H1 (cell line): Measurements from ENCODE around the gene PDZRN3. TPM values are rescaled to one million over a fixed set of nuclear protein-coding genes. Genes with fewer than 3 reads are reported as not detected.

Experiments used
- CTCF ChIA-PET: fragments of 300-600 bp; sonication (Branson Sonifier 250); formaldehyde crosslinking; loops from one replicate; lab custom pipeline; 2021; ENCODE audit not compliant: partially characterized antibody; lab: Charles Lee
- POLR2A ChIA-PET: fragments of 300-600 bp; sonication (Branson Sonifier 250); formaldehyde crosslinking; loops from one replicate; lab custom pipeline; 2021; ENCODE audit warnings: inconsistent platforms; ENCODE audit not compliant: partially characterized antibody; lab: Charles Lee
- DNase-seq, 2 experiments: peaks; one replicate each; pipeline versions ENCODE4 v3.0.0 to v3.0.0-alpha.2; 2010 to 2022; ENCODE audit warnings: low spot score in 2 of 2, low read depth in 1 of 2, mixed read lengths in 1 of 2
- FAIRE-seq: peaks from 2 replicates; lab custom pipeline; 2011; peaks lifted over from hg19 to GRCh38; lab: Jason Lieb, UNC
- H2AFZ ChIP-seq: 2 replicates; pipeline ENCODE4 v1.8.1; 2012; ENCODE audit warnings: low read length, inconsistent platforms
- H2AK5ac ChIP-seq: 2 replicates; pipeline ENCODE4 v1.6.1; 2013; ENCODE audit warnings: low read depth, low read length
- H2BK120ac ChIP-seq: replicated peaks from 2 replicates; pipeline ENCODE3; 2013; ENCODE audit warnings: low read depth, low read length, inconsistent platforms
- H2BK12ac ChIP-seq: 2 replicates; pipeline ENCODE4 v1.6.1; 2013; ENCODE audit warnings: low read depth, low read length
- H2BK15ac ChIP-seq: 2 replicates; pipeline ENCODE4 v1.6.1; 2013; ENCODE audit warnings: low read length
- H2BK20ac ChIP-seq: 2 replicates; pipeline ENCODE4 v1.6.1; 2013; ENCODE audit warnings: low read length
- H2BK5ac ChIP-seq: 2 replicates; pipeline ENCODE4 v1.6.1; 2013; ENCODE audit warnings: low read depth, low read length
- H3K14ac ChIP-seq: 2 replicates; pipeline ENCODE4 v1.6.1; 2013; ENCODE audit warnings: inconsistent platforms; ENCODE audit not compliant: insufficient read length
- H3K18ac ChIP-seq: 2 replicates; pipeline ENCODE4 v1.6.1; 2013; ENCODE audit warnings: low read length; ENCODE audit errors: extremely low read depth
- H3K23ac ChIP-seq: 2 replicates; pipeline ENCODE4 v1.6.1; 2013; ENCODE audit warnings: inconsistent platforms; ENCODE audit not compliant: insufficient read length
- H3K23me2 ChIP-seq: 2 replicates; pipeline ENCODE4 v1.6.1; 2013; ENCODE audit warnings: low read depth, low read length
- H3K27ac ChIP-seq: 2 replicates; pipeline ENCODE4 v1.6.1; 2011; ENCODE audit warnings: low read depth, low read length, inconsistent platforms
- H3K27me3 ChIP-seq, 4 experiments: replicated peaks in 1 of 4; 1 replicate in 1 of 4; 2 replicates in 3 of 4; pipeline versions ENCODE4 v1.6.1 to v1.8.1; 2011 to 2013; ENCODE audit warnings: low read length in 3 of 4, mild to moderate bottlenecking in 3 of 4, inconsistent platforms in 2 of 4, mixed read lengths in 2 of 4, moderate library complexity in 1 of 4; ENCODE audit not compliant: control insufficient read depth in 3 of 4, insufficient read depth in 3 of 4; ENCODE audit errors: extremely low read depth in 1 of 4
- H3K36me3 ChIP-seq, 4 experiments: 2 replicates each; pipeline versions ENCODE4 v1.6.1 to v1.8.1; 2011 to 2013; ENCODE audit warnings: mild to moderate bottlenecking in 4 of 4, low read length in 3 of 4, moderate library complexity in 2 of 4, control low read depth in 1 of 4, inconsistent platforms in 1 of 4; ENCODE audit not compliant: insufficient read depth in 4 of 4, control insufficient read depth in 2 of 4
- H3K4ac ChIP-seq: replicated peaks from 2 replicates; pipeline ENCODE3; 2013; ENCODE audit warnings: low read length, low read depth, mixed read lengths, inconsistent platforms; ENCODE audit not compliant: insufficient read length
- H3K4me1 ChIP-seq, 4 experiments: replicated peaks in 1 of 4; 1 replicate in 1 of 4; 2 replicates in 3 of 4; pipeline versions ENCODE4 v1.6.1 to v1.8.1; 2011 to 2013; ENCODE audit warnings: low read length in 3 of 4, inconsistent platforms in 2 of 4, mixed read lengths in 1 of 4; ENCODE audit not compliant: insufficient read depth in 4 of 4, control insufficient read depth in 3 of 4
- H3K4me2 ChIP-seq, 2 experiments: 2 replicates each; pipeline versions ENCODE4 v1.6.1 to v1.8.1; 2011 to 2013; ENCODE audit warnings: low read depth in 2 of 2, low read length in 2 of 2, control low read depth in 1 of 2, inconsistent platforms in 1 of 2, mild to moderate bottlenecking in 1 of 2; ENCODE audit not compliant: insufficient read depth in 1 of 2
- H3K4me3 ChIP-seq, 4 experiments: fragments of 200-600, 300-600 bp in 1 of 4; sonication (generic), shearing (Covaris generic), sonication (Bioruptor Twin) in 1 of 4; 2 replicates each; pipeline versions ENCODE4 v1.5.1 to v1.8.1; 2011 to 2016; ENCODE audit warnings: low read length in 4 of 4, low read depth in 3 of 4, control low read depth in 2 of 4, inconsistent platforms in 2 of 4, mild to moderate bottlenecking in 2 of 4, mixed read lengths in 1 of 4, moderate library complexity in 1 of 4; ENCODE audit not compliant: insufficient read depth in 2 of 4; ENCODE audit errors: extremely low read depth in 1 of 4
- H3K56ac ChIP-seq: replicated peaks from 2 replicates; pipeline ENCODE3; 2013; ENCODE audit warnings: low read depth, mild to moderate bottlenecking, mixed read lengths, low read length, inconsistent platforms; ENCODE audit not compliant: insufficient read length
- H3K79me1 ChIP-seq: 2 replicates; pipeline ENCODE4 v1.6.1; 2013; ENCODE audit warnings: low read depth, low read length, control low read depth
- H3K79me2 ChIP-seq, 2 experiments: 2 replicates each; pipeline versions ENCODE4 v1.6.1 to v1.8.1; 2012 to 2013; ENCODE audit warnings: low read length in 2 of 2, mild to moderate bottlenecking in 2 of 2, inconsistent platforms in 1 of 2; ENCODE audit not compliant: insufficient read depth in 2 of 2, control insufficient read depth in 1 of 2
- H3K9ac ChIP-seq, 4 experiments: replicated peaks in 1 of 4; 1 replicate in 1 of 4; 2 replicates in 3 of 4; pipeline versions ENCODE4 v1.6.1 to v1.8.1; 2011 to 2013; ENCODE audit warnings: low read depth in 3 of 4, low read length in 3 of 4, control low read depth in 2 of 4, mild to moderate bottlenecking in 2 of 4, moderate library complexity in 2 of 4, inconsistent platforms in 1 of 4; ENCODE audit errors: extremely low read depth in 1 of 4
- H3K9me3 ChIP-seq, 2 experiments: 2 replicates each; pipeline versions ENCODE4 v1.6.1 to v1.8.1; 2012 to 2013; ENCODE audit warnings: mild to moderate bottlenecking in 2 of 2, moderate library complexity in 2 of 2, control low read depth in 1 of 2, inconsistent platforms in 1 of 2, low read depth in 1 of 2, low read length in 1 of 2, mixed read lengths in 1 of 2; ENCODE audit not compliant: insufficient read depth in 2 of 2
- H4K20me1 ChIP-seq, 2 experiments: replicated peaks in 1 of 2; 2 replicates each; pipeline versions ENCODE3 to v1.8.1; 2011 to 2013; ENCODE audit warnings: inconsistent platforms in 2 of 2, low read length in 2 of 2, mild to moderate bottlenecking in 1 of 2; ENCODE audit not compliant: insufficient read depth in 2 of 2, control insufficient read depth in 1 of 2
- H4K5ac ChIP-seq: 2 replicates; pipeline ENCODE4 v1.6.1; 2013; ENCODE audit warnings: low read length, low read depth, mixed read lengths, inconsistent platforms; ENCODE audit not compliant: insufficient read length
- H4K8ac ChIP-seq: 2 replicates; pipeline ENCODE4 v1.8.0; 2013; ENCODE audit warnings: mild to moderate bottlenecking, moderate library complexity, low read length, inconsistent platforms; ENCODE audit not compliant: insufficient read depth; ENCODE audit errors: extremely low read depth
- H4K91ac ChIP-seq: replicated peaks from 2 replicates; pipeline ENCODE3; 2013; ENCODE audit warnings: low read length, mixed read lengths, inconsistent platforms; ENCODE audit not compliant: insufficient read length
- CBX8 ChIP-seq: fragments of 300-800, 300-1000 bp; sonication (generic); IDR thresholded peaks from 2 replicates; pipeline ENCODE4 v1.7.1; 2016; ENCODE audit warnings: low read depth, low read length, borderline replicate concordance
- CEBPB ChIP-seq: IDR thresholded peaks from 2 replicates; pipeline ENCODE4 v1.6.1; 2012; ENCODE audit warnings: low read depth, low read length
- CHD2 ChIP-seq: IDR thresholded peaks from 2 replicates; pipeline ENCODE4 v1.6.1; 2012; ENCODE audit warnings: low read length, improper control_type of control experiment
- CTBP2 ChIP-seq: IDR thresholded peaks from 2 replicates; pipeline ENCODE4 v1.7.0; 2011; ENCODE audit warnings: borderline replicate concordance, mild to moderate bottlenecking, moderate library complexity, mixed read lengths, low read length; ENCODE audit not compliant: insufficient read depth, insufficient read length
- EZH2 ChIP-seq: fragments of 200-600 bp; sonication (generic); IDR thresholded peaks from 2 replicates; pipeline ENCODE4 v1.7.1; 2012; ENCODE audit warnings: low read depth, mild to moderate bottlenecking, moderate library complexity, low read length, inconsistent platforms; ENCODE audit not compliant: severe bottlenecking
- KDM5A ChIP-seq: fragments of 200-600 bp; IDR thresholded peaks from 2 replicates; pipeline ENCODE4 v1.7.1; 2012; ENCODE audit warnings: mild to moderate bottlenecking, low read length, inconsistent platforms, mixed read lengths
- MAX ChIP-seq: IDR thresholded peaks from 2 replicates; pipeline ENCODE4 v1.6.1; 2012; ENCODE audit warnings: inconsistent platforms
- NRF1 ChIP-seq: IDR thresholded peaks from 2 replicates; pipeline ENCODE4 v1.6.1; 2011; ENCODE audit warnings: mild to moderate bottlenecking, low read depth, low read length, improper control_type of control experiment
- POU5F1 ChIP-seq: IDR thresholded peaks from 2 replicates; pipeline ENCODE4 v1.6.1; 2011; ENCODE audit warnings: low read depth, mild to moderate bottlenecking, low read length, moderate library complexity
- RXRA ChIP-seq: IDR thresholded peaks from 2 replicates; pipeline ENCODE4 v1.6.1; 2011; ENCODE audit warnings: low read depth, mild to moderate bottlenecking, low read length, moderate library complexity; ENCODE audit not compliant: insufficient read depth
- SP2 ChIP-seq: IDR thresholded peaks from 2 replicates; pipeline ENCODE4 v1.6.1; 2012; ENCODE audit warnings: mild to moderate bottlenecking, low read length, inconsistent platforms
- SP4 ChIP-seq: IDR thresholded peaks from 2 replicates; pipeline ENCODE4 v1.6.1; 2012; ENCODE audit warnings: low read length, inconsistent platforms
- TAF1 ChIP-seq: IDR thresholded peaks from 2 replicates; pipeline ENCODE4 v1.6.1; 2011; ENCODE audit warnings: mild to moderate bottlenecking, low read depth, low read length
- TBP ChIP-seq: IDR thresholded peaks from 2 replicates; pipeline ENCODE4 v1.6.1; 2011; ENCODE audit warnings: low read depth, low read length, improper control_type of control experiment
- WGBS, 2 experiments: shearing (Covaris generic) in 1 of 2; methylation state at CpG; one replicate each; pipeline versions ENCODE4 v1.1.6 to v1.1.7; 2013 to 2015; ENCODE audit warnings: low lambda C conversion rate in 2 of 2, mixed read lengths in 2 of 2, inconsistent platforms in 1 of 2, low coverage in 1 of 2, missing lambda C conversion rate in 1 of 2; ENCODE audit not compliant: insufficient replicate concordance in 2 of 2, insufficient coverage in 1 of 2, insufficient read length in 1 of 2; ENCODE audit errors: extremely low coverage in 1 of 2, missing lambda C conversion rate in 1 of 2; 5-methylcytosine and 5-hydroxymethylcytosine counted together
- polyA plus RNA-seq, 7 experiments: library from polyadenylated mRNA; depleted of rRNA in 3 of 7; stranded (reverse) in 5 of 7; unstranded in 2 of 7; fragments of >200 nt in 5 of 7; fragments of 200-250 nt in 2 of 7; gene quantifications; 1 replicate in 5 of 7; 2 replicates in 1 of 7; 4 replicates in 1 of 7; pipeline versions ENCODE4 v1.2.1 to v1.2.3, GENCODE V29; 2011 to 2013; ENCODE audit warnings: missing spikeins in 2 of 7, mixed read lengths in 2 of 7
- total RNA-seq: library from RNA; stranded (reverse); fragmentation: NEBNext Ultra II Directional; extraction: Animal tissue kit (Norgen Biotek cat#: 25700); gene quantifications from 2 replicates; pipeline ENCODE4 v1.2.1, GENCODE V29; 2021

Gene PDZRN3
- total and polyA plus RNA-seq, 2 of the 8 experiments (the other 6 are each of a cell fraction or from before 2014, with no cell fraction given), result 4.2 to 20.5 TPM

GRCh38 chr3:73604451-73604850 lies 20.3 kb downstream of the PDZRN3 start:
- H2AK5ac ChIP-seq, result no peak overlapping the region
- H2BK15ac ChIP-seq, result no peak overlapping the region
- no peak overlapping the region for H2BK20ac ChIP-seq
- no peak overlapping the region for H3K9ac ChIP-seq
- no peak overlapping the region for H4K91ac ChIP-seq
- DNase-seq (no peak), FAIRE-seq (no peak)
- no peaks in the 10 kb centered on the region; a peak in 1 of 4 replicates for H3K79me2 ChIP-seq
- no peaks in the 10 kb centered on the region; the same call in 1 of the 2 replicates for H3K23me2 ChIP-seq
- no peak overlapping the region for H3K14ac ChIP-seq
- 88% methylated on average over 3 of the region's 3 CpGs; no CpG with 5 or more reads in 1 of the 2 experiments for WGBS, 2 experiments
- H3K27ac ChIP-seq, result no peak overlapping the region
- no peak overlapping the region for H4K5ac ChIP-seq
- no peak overlapping the region for H2BK12ac ChIP-seq
- H3K79me1 ChIP-seq, result no peaks in the 10 kb centered on the region; the same call in 1 of the 2 replicates
- H2BK120ac ChIP-seq, result no peak overlapping the region
- ChIA-PET CTCF (interaction anchor here (1.3 to 3.1 kb wide), 3 partner anchors 9 to 20 kb away, joined by 3 to 9 read pairs (median 8); partner anchors contain the start of gene PDZRN3), POLR2A (no interaction called here)
- H3K23ac ChIP-seq, result no peak overlapping the region
- H3K36me3 ChIP-seq, result peaks cover 0 to 6% (median 0%) of the 10 kb centered on the region in 4 experiments; a peak in 2 of 8 replicates
- H2BK5ac ChIP-seq, result no peak overlapping the region
- H3K4ac ChIP-seq, result no peak overlapping the region
- H3K27me3 ChIP-seq, result no peaks in the 10 kb centered on the region
- H3K4me1 ChIP-seq, result peaks cover 0 to 6% (median 5%) of the 10 kb centered on the region in 4 experiments; a peak in 3 of 7 replicates
- H3K9me3 ChIP-seq, result no peaks in the 10 kb centered on the region
- H3K18ac ChIP-seq, result no peak overlapping the region
- peaks cover 2 to 3% of the 10 kb centered on the region in 2 experiments for H4K20me1 ChIP-seq
- no peak overlapping the region for H2AFZ ChIP-seq
- H3K4me2 ChIP-seq, result no peak overlapping the region
- H3K4me3 ChIP-seq, result no peak overlapping the region
- no peak overlapping the region for H3K56ac ChIP-seq
- no peak overlapping the region for H4K8ac ChIP-seq
- no peak for TF ChIP-seq NRF1
- no peak for TF ChIP-seq POU5F1
- no peak for TF ChIP-seq CBX8
- no peak for TF ChIP-seq KDM5A
- no peak for TF ChIP-seq TAF1
- no peak for TF ChIP-seq CEBPB
- no peak for TF ChIP-seq MAX
- TF ChIP-seq CHD2, result no peak
- no peak for TF ChIP-seq EZH2
- TF ChIP-seq SP4, result no peak
- TF ChIP-seq RXRA, result no peak
- no peak for TF ChIP-seq CTBP2
- TF ChIP-seq TBP, result no peak
- TF ChIP-seq SP2, result no peak
